B cell (primary cell): ENCODE data around the gene IGF1R. TPM values are rescaled to one million over a fixed set of nuclear protein-coding genes. Genes with fewer than 3 reads are reported as not detected.

Experiments
- ATAC-seq: fragments of 200-7000 bp; cut with Tn5 transposase; one replicate; pipeline ENCODE4 v1.10.0; 2021; ENCODE audit warnings: low read depth, mild to moderate bottlenecking, moderate number of reproducible peaks, moderate library complexity
- CTCF ChIA-PET: fragments of 350-600 bp; sonication (Branson Sonifier 250); formaldehyde crosslinking; loops from one replicate; lab custom pipeline; 2021; ENCODE audit warnings: antibody characterized with exemption, inconsistent platforms; lab: Charles Lee
- POLR2A ChIA-PET: fragments of 350-600 bp; sonication (Branson Sonifier 250); formaldehyde crosslinking; loops from one replicate; lab custom pipeline; 2021; ENCODE audit warnings: antibody characterized with exemption; lab: Charles Lee
- DNase-seq: peaks from one replicate; pipeline ENCODE4 v3.0.0; 2013
- H2AFZ ChIP-seq: 2 replicates; pipeline ENCODE4 v1.6.1; 2012; ENCODE audit warnings: mild to moderate bottlenecking, low read depth, low read length; ENCODE audit not compliant: insufficient read depth, poor library complexity, severe bottlenecking
- H3K27ac ChIP-seq, 2 donors: 1 replicate in 1 of 2; 2 replicates in 1 of 2; pipeline ENCODE4 v1.5.1; 2012 to 2013; ENCODE audit warnings: low read length in 2 of 2, mild to moderate bottlenecking in 2 of 2, moderate library complexity in 1 of 2
- H3K27me3 ChIP-seq, 4 experiments: fragments of 200-600 bp in 1 of 4; sonication (generic) in 1 of 4; replicated peaks in 1 of 4; 1 replicate in 2 of 4; 2 replicates in 2 of 4; pipeline versions ENCODE4 v1.6.1 to v1.7.0; 2013 to 2016; ENCODE audit warnings: low read length in 3 of 4, mild to moderate bottlenecking in 2 of 4, mixed read lengths in 1 of 4, moderate library complexity in 1 of 4; ENCODE audit not compliant: insufficient read depth in 4 of 4, control insufficient read depth in 3 of 4; ENCODE audit errors: control extremely low read depth in 1 of 4
- H3K36me3 ChIP-seq, 2 experiments: replicated peaks in 1 of 2; 1 replicate in 1 of 2; 2 replicates in 1 of 2; pipeline versions ENCODE4 v1.6.1 to v1.7.1; 2013; ENCODE audit warnings: low read length in 1 of 2; ENCODE audit not compliant: insufficient read depth in 2 of 2, control insufficient read depth in 1 of 2; ENCODE audit errors: control extremely low read depth in 1 of 2, extremely low read depth in 1 of 2
- H3K4me1 ChIP-seq, 2 donors: fragments of 200-600 bp in 1 of 2; sonication (generic) in 1 of 2; 1 replicate in 1 of 2; 2 replicates in 1 of 2; pipeline versions ENCODE4 v1.5.1 to v1.6.1; 2013 to 2017; ENCODE audit warnings: low read length in 2 of 2; ENCODE audit not compliant: control insufficient read depth in 2 of 2, insufficient read depth in 2 of 2
- H3K4me2 ChIP-seq: replicated peaks from 2 replicates; pipeline ENCODE3; 2012; ENCODE audit warnings: mild to moderate bottlenecking, low read depth, low read length; ENCODE audit not compliant: poor library complexity, severe bottlenecking
- H3K4me3 ChIP-seq, 5 experiments: fragments of 200-600 bp in 1 of 5; sonication (generic) in 1 of 5; 1 replicate in 3 of 5; 2 replicates in 2 of 5; pipeline versions ENCODE4 v1.5.1 to v1.7.0; 2011 to 2016; ENCODE audit warnings: low read length in 4 of 5, mild to moderate bottlenecking in 4 of 5, low read depth in 2 of 5, control low read depth in 1 of 5, moderate library complexity in 1 of 5; ENCODE audit not compliant: insufficient read depth in 1 of 5; ENCODE audit errors: control extremely low read depth in 1 of 5, extremely low read depth in 1 of 5
- H3K79me2 ChIP-seq: fragments of 200-600 bp; sonication (generic); one replicate; pipeline ENCODE4 v1.6.0; 2016; ENCODE audit warnings: low read length; ENCODE audit not compliant: control insufficient read depth, insufficient read depth
- H3K9ac ChIP-seq: fragments of 200-600 bp; sonication (generic); 2 replicates; pipeline ENCODE4 v1.6.1; 2017; ENCODE audit warnings: mild to moderate bottlenecking, low read length, moderate library complexity
- H3K9me3 ChIP-seq, 3 donors: one replicate each; pipeline versions ENCODE4 v1.6.1 to v1.7.1; 2013; ENCODE audit warnings: low read length in 2 of 3; ENCODE audit not compliant: control insufficient read depth in 2 of 3, insufficient read depth in 1 of 3; ENCODE audit errors: control extremely low read depth in 1 of 3
- H4K20me1 ChIP-seq: 2 replicates; pipeline ENCODE4 v1.6.0; 2012; ENCODE audit warnings: mild to moderate bottlenecking, low read length; ENCODE audit not compliant: insufficient read depth, control insufficient read depth, poor library complexity, severe bottlenecking
- H3K27ac Mint-ChIP-seq: one replicate; pipeline ENCODE4 v1.8.0; 2021; ENCODE audit warnings: mixed read lengths
- H3K27me3 Mint-ChIP-seq: one replicate; pipeline ENCODE4 v1.8.0; 2021; ENCODE audit warnings: mixed read lengths
- H3K4me1 Mint-ChIP-seq: one replicate; pipeline ENCODE4 v1.8.0; 2021; ENCODE audit warnings: mixed read lengths
- H3K4me3 Mint-ChIP-seq: one replicate; pipeline ENCODE4 v1.8.0; 2021; ENCODE audit warnings: mixed read lengths
- H3K9me3 Mint-ChIP-seq: one replicate; pipeline ENCODE4 v1.8.0; 2022; ENCODE audit warnings: mixed read lengths; ENCODE audit not compliant: insufficient read depth
- CTCF ChIP-seq: fragments of 200-600 bp; IDR thresholded peaks from one replicate; pipeline ENCODE4 v1.8.0; 2022; ENCODE audit warnings: antibody characterized with exemption, mild to moderate bottlenecking
- EZH2 ChIP-seq: IDR thresholded peaks from 2 replicates; pipeline ENCODE4 v1.6.1; 2012; ENCODE audit warnings: borderline replicate concordance, low read depth, mild to moderate bottlenecking, moderate library complexity, low read length; ENCODE audit not compliant: insufficient read depth, poor library complexity, severe bottlenecking
- WGBS: methylation state at CpG from one replicate; pipeline ENCODE4 v1.1.5; 2013; ENCODE audit warnings: missing lambda C conversion rate; ENCODE audit not compliant: insufficient coverage; 5-methylcytosine and 5-hydroxymethylcytosine counted together
- intact Hi-C: fragments of 100-400 bp; cut with micrococcal nuclease; formaldehyde crosslinking; loops from one replicate; pipeline ENCODE4 v1.10.0; 2022
- polyA plus RNA-seq: library from polyadenylated mRNA; depleted of rRNA; stranded (reverse); fragments of >200 nt; gene quantifications from 2 replicates; pipeline ENCODE4 v1.2.3, GENCODE V29; 2012
- total RNA-seq, 2 donors: library from RNA; stranded (reverse); fragments of 120-200 nt in 1 of 2; gene quantifications; 1 replicate in 1 of 2; 2 replicates in 1 of 2; pipeline versions ENCODE4 v1.2.3 to v1.2.4, GENCODE V29; 2013 to 2022

Gene IGF1R
- total and polyA plus RNA-seq, 2 donors (not counting 1 experiment from before 2014, with no cell fraction given): 5.4 to 23.1 TPM

GRCh38 chr15:98760112-98760826 is 111.9 kb downstream of the IGF1R start:
- no peak for TF ChIP-seq EZH2
- no peak for TF ChIP-seq CTCF
- Histone ChIP-seq H2AFZ (no peak overlapping the region), H3K4me1 (no peaks in the 10 kb centered on the region), H3K4me3 (no peak overlapping the region), H3K36me3 (no peaks in the 10 kb centered on the region), H3K4me2 (no peak overlapping the region), H3K79me2 (no peaks in the 10 kb centered on the region), H3K9me3 (no peaks in the 10 kb centered on the region), H3K27me3 (no peaks in the 10 kb centered on the region), H3K27ac (no peak overlapping the region), H4K20me1 (no peaks in the 10 kb centered on the region), H3K9ac (no peak overlapping the region)
- intact Hi-C loops: no loop called here
- Mint-ChIP-seq H3K4me3 (no peak overlapping the region), H3K27ac (no peak overlapping the region), H3K4me1 (peaks cover 1% of the 10 kb centered on the region), H3K27me3 (no peaks in the 10 kb centered on the region), H3K9me3 (no peaks in the 10 kb centered on the region)
- DNase-seq: no peak
- ChIA-PET CTCF (no interaction called here), POLR2A (no interaction called here)
- ATAC-seq: no peak
- 96% methylated on average over 7 of the region's 9 CpGs for WGBS

GRCh38 chr15:98760975-98761374 is 112.6 kb downstream of the IGF1R start:
- ChIA-PET CTCF (no interaction called here), POLR2A (no interaction called here)
- peaks cover 1% of the 10 kb centered on the region for H3K4me1 Mint-ChIP-seq
- TF ChIP-seq EZH2: no peak
- no peak for TF ChIP-seq CTCF
- no peak overlapping the region for H2AFZ ChIP-seq
- no peaks in the 10 kb centered on the region for H3K27me3 ChIP-seq
- intact Hi-C loops: no loop called here
- ATAC-seq: no peak
- no peak for DNase-seq
- no peaks in the 10 kb centered on the region for H3K36me3 ChIP-seq
- 96% methylated on average over 2 of the region's 2 CpGs for WGBS
- no peaks in the 10 kb centered on the region for H3K27me3 Mint-ChIP-seq
- H3K4me3 Mint-ChIP-seq: no peak overlapping the region
- no peak overlapping the region for H3K9ac ChIP-seq
- H3K79me2 ChIP-seq: peaks cover 2% of the 10 kb centered on the region
- no peak overlapping the region for H3K27ac ChIP-seq
- H3K9me3 ChIP-seq: no peaks in the 10 kb centered on the region
- no peaks in the 10 kb centered on the region for H3K9me3 Mint-ChIP-seq
- H3K27ac Mint-ChIP-seq: no peak overlapping the region
- no peaks in the 10 kb centered on the region for H3K4me1 ChIP-seq
- no peaks in the 10 kb centered on the region for H4K20me1 ChIP-seq
- H3K4me2 ChIP-seq: no peak overlapping the region
- no peak overlapping the region for H3K4me3 ChIP-seq
